HAP-1 (cell line): ENCODE data around the gene GTPBP2.
A peak's percentile ranks its signal among the peaks of the same experiment; 100 is the strongest.
"Not testable (repeated sequence)": the region's sequence is repeated elsewhere in the genome, so short reads cannot be mapped to it uniquely, and the experiment has no call there.

ENCODE experiments used
- DNase-seq, 2 experiments: peaks; one replicate each; pipeline ENCODE4 v3.0.0-alpha.2; 2016 to 2020; ENCODE audit warnings: low spot score in 2 of 2
- H3K27me3 ChIP-seq: fragments of 250-450 bp; sonication (Bioruptor Pico); 2 replicates; pipeline ENCODE4 v1.5.1; 2020; ENCODE audit warnings: low read depth, mild to moderate bottlenecking, moderate library complexity
- H3K36me3 ChIP-seq: fragments of 250-450 bp; sonication (Bioruptor Pico); replicated peaks from 2 replicates; pipeline ENCODE4 v1.5.1; 2020; ENCODE audit warnings: mild to moderate bottlenecking
- H3K4me1 ChIP-seq: fragments of 250-450 bp; sonication (Bioruptor Pico); 2 replicates; pipeline ENCODE4 v1.5.1; 2020; ENCODE audit warnings: mild to moderate bottlenecking
- H3K4me3 ChIP-seq: fragments of 250-450 bp; sonication (Bioruptor Pico); 2 replicates; pipeline ENCODE4 v1.5.1; 2020; ENCODE audit warnings: mild to moderate bottlenecking, moderate library complexity
- H3K9me3 ChIP-seq: fragments of 250-450 bp; sonication (Bioruptor Pico); 2 replicates; pipeline ENCODE4 v1.5.1; 2020; ENCODE audit warnings: mild to moderate bottlenecking, moderate library complexity
- in situ Hi-C: fragments of 300-500 bp; cut with MboI; formaldehyde crosslinking; loops from 3 replicates; pipeline ENCODE4 v1.14.3; 2020; ENCODE audit warnings: low sequenced_read_pairs, inconsistent platforms, mixed read lengths

Gene GTPBP2

GRCh38 chr6:43669050-43669921 lies 40.2 kb upstream of the GTPBP2 start:
- Histone ChIP-seq H3K4me3 (no peak overlapping the region), H3K27me3 (no peaks in the 10 kb centered on the region), H3K4me1 (no peaks in the 10 kb centered on the region), H3K36me3 (peaks cover 25% of the 10 kb centered on the region), H3K9me3 (no peaks in the 10 kb centered on the region)
- in situ Hi-C loops: loop anchor here (25.0 kb wide), 1 partner anchor 418 kb away; no protein-coding TSS in a partner anchor
- no peak for DNase-seq

- Histone ChIP-seq H3K9me3 (no peaks in the 10 kb centered on the region), H3K4me3 (no peak overlapping the region), H3K27me3 (no peaks in the 10 kb centered on the region), H3K36me3 (peaks cover 17% of the 10 kb centered on the region), H3K4me1 (no peaks in the 10 kb centered on the region)
- in situ Hi-C loops: loop anchor here (25.0 kb wide), 1 partner anchor 419 kb away; no protein-coding TSS in a partner anchor
- peak; percentile 39 to 70 for DNase-seq
Observed at GRCh38 chr6:43668151-43669028, 39.3 kb upstream of the GTPBP2 start.

DNA sequence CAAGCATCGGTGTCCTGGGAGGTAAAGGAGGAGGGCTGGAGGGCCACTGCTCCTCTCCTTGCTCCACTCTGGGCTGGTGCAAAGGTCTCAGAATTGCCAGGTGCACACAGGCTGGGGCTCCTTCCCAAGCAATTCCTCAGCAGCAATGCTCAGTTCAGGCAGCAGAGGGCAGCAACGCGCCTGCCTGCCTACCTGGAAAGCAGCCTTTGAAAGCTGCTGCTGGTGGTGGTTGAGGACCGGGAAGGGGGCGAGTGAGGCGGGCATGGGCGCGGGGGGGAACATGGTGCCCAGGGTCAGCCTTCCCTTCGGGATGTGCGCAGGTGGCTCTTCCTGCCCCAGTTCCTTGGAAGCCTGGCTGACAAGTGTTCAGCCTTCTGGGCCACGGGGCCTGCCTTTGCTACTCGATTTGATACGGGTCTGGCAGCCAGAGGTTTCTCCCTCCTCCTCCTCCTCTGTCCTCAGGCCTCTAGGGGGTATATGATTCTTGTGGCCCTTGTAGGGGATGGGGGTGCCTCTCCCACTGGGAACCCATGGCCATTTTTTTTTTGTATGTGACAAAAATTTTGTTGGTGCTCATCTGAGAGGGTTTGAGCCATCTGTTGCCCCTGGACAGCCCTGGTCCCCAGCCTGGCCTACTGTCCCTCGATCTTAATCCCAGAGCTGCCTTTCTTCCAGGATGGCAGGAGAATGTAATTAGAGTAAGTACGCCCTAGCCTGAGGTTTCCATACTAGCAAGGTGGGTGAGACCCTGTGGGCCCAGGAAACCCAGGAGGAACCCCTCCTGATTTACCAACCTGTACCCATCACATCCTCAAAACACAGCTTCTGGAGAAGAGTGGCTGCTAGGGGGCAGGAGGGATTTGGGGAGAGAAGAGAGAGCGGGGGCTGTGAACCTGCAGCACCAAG lies 38.4 kb upstream of the GTPBP2 start:
- Histone ChIP-seq H3K36me3 (peaks cover 12% of the 10 kb centered on the region), H3K9me3 (no peaks in the 10 kb centered on the region), H3K4me3 (no peak overlapping the region), H3K4me1 (no peaks in the 10 kb centered on the region), H3K27me3 (no peaks in the 10 kb centered on the region)
- in situ Hi-C loops: loop anchor here (25.0 kb wide), 1 partner anchor 420 kb away; no protein-coding TSS in a partner anchor
- peak; percentile 58 to 89 for DNase-seq

DNA sequence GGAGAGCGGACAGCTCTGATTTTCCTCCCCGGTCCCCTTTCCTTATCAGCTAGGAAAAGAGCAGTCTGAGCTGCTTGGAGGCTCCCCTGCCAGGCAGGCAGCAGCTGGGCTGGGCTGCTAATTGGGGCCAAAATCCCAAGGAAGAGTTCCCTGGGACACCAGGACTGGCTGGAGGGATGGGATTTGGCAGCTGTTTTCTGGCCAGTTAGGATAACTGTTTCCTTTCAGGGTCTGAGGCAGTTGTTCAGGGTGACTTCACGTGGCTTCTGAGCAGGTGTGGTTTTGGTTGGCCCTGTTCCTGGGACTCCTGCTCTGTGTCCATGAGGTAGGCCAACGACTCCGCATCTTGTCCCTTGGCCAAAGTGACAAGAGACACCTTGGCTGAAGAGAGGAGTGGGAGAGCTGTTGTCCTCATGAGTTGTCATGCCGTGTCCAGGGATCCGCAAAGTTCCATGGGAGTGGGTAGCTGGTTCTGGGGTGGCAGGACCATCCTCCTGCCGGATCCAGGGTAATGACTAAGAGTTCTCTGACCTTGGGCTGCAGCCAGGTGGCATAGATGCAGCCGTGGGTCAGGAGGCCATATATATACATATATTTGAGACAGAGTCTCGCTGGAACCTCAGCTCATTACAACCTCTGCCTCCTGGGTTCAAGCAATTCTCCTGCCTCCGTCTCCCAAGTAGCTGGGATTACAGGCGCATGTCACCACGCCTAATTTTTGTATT lies 37.3 kb upstream of the GTPBP2 start:
- Histone ChIP-seq H3K9me3 (no peaks in the 10 kb centered on the region), H3K4me1 (no peaks in the 10 kb centered on the region), H3K27me3 (no peaks in the 10 kb centered on the region), H3K36me3 (peaks cover 4% of the 10 kb centered on the region; the same call in 1 of the 2 replicates), H3K4me3 (no peak overlapping the region)
- in situ Hi-C loops: loop anchor here (25.0 kb wide), 1 partner anchor 421 kb away; no protein-coding TSS in a partner anchor
- DNase-seq: no peak

DNA sequence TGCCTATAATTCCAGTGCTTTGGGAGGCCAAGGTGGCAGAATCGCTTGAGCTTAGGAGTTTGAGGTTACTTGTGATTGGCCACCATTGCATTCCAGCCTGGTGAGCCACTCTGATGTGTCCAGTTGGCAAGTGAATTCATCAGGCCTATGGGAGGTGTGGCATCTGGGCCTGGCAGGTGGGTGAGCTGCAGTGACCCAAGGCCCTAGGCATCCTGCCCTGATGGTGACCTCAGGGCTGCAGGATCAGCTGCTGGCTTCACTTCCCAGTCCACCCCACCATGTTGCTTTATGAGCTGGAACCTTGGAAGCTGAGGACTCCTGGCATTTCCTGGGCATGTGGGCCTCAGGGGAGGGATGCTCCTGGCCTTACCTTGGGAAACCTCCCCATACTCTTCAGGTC lies 36.3 kb upstream of the GTPBP2 start:
- DNase-seq: no peak
- Histone ChIP-seq H3K9me3 (no peaks in the 10 kb centered on the region), H3K36me3 (no peaks in the 10 kb centered on the region), H3K4me1 (no peaks in the 10 kb centered on the region), H3K27me3 (no peaks in the 10 kb centered on the region), H3K4me3 (no peak overlapping the region)
- in situ Hi-C loops: loop anchor here (25.0 kb wide), 1 partner anchor 422 kb away; no protein-coding TSS in a partner anchor

- H3K9me3 ChIP-seq, H3K4me3 ChIP-seq, DNase-seq, H3K27me3 ChIP-seq, H3K4me1 ChIP-seq, H3K36me3 ChIP-seq: not testable (repeated sequence)
- in situ Hi-C loops: loop anchor here (25.0 kb wide), 1 partner anchor 424 kb away; no protein-coding TSS in a partner anchor
Observed at GRCh38 chr6:43662948-43663347, 33.9 kb upstream of the GTPBP2 start.

DNA sequence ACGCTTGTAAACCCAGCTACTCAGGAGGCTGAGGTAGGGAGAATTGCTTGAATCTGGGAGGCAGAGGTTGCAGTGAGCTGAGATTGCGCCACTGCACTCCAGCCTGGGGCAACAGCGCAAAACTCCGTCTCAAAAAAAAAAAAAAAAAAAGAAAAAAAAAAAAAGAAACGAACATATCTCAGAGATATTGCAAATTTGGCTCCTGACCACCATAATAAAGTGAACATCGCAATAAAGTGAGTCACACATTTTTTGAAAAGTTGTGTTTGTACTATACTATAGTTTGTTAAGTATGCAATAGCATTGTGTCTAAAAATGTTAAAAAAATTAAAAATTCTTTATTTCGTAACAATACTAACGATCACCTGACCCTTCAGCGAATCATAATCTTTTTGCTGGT lies 29.1 kb upstream of the GTPBP2 start:
- DNase-seq: no peak
- in situ Hi-C loops: loop anchor here (25.0 kb wide), 1 partner anchor 429 kb away; no protein-coding TSS in a partner anchor
- no peak overlapping the region for H3K4me3 ChIP-seq
- no peaks in the 10 kb centered on the region; the same call in 1 of the 2 replicates for H3K9me3 ChIP-seq
- no peaks in the 10 kb centered on the region; the same call in 1 of the 2 replicates for H3K36me3 ChIP-seq
- H3K4me1 ChIP-seq: no peaks in the 10 kb centered on the region
- H3K27me3 ChIP-seq: no peaks in the 10 kb centered on the region

DNA sequence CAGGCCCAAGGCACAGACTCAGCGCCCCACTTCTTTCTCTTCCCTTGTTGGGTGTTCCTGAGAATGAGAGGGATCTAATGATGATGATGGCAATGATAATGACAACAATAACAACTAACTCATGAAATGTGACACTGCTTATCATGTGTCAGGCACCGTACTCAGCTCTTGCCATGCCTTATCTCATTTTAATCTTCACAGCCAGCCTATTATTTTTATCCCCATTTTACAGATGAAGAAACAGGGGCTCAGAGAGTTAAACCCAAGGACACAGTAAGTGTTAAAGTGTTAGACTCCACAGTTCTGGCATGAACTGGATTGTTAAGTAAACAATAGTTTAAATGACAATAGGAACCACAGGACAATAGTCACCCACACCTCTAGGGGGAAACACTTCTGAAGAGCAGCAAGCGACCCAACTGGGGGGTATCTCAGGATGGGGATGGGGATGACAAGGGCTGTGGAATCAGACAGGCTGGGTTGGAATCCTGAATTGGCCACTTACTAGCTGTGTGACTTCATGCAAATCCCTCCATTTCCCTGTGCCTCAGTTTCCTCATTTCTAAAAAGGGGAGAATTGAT lies 28.2 kb upstream of the GTPBP2 start:
- in situ Hi-C loops: loop anchor here (25.0 kb wide), 1 partner anchor 430 kb away; no protein-coding TSS in a partner anchor
- Histone ChIP-seq H3K36me3 (no peaks in the 10 kb centered on the region; the same call in 1 of the 2 replicates), H3K27me3 (no peaks in the 10 kb centered on the region), H3K4me1 (no peaks in the 10 kb centered on the region), H3K4me3 (no peak overlapping the region), H3K9me3 (no peaks in the 10 kb centered on the region; the same call in 1 of the 2 replicates)
- no peak for DNase-seq

DNA sequence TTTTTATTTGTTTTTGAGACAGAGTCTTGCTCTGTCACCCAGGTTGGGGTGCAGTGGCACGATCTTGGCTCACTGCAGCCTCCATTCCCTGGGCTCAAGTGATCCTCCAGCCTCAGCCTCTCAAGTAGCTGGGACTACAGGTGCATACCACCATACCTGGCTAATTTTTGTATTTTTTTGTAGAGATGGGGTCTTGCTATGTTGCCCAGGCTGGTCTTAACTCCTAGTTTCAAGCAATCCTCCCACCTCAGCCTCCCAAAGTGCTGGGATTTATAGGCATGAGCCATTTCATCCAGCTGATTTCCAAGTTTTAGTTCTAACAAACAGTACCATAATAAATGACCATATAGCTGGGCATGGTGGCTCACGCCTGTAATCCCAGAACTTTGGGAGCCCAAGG lies 23.8 kb upstream of the GTPBP2 start:
- not testable (repeated sequence) for H3K4me3 ChIP-seq, H3K27me3 ChIP-seq, DNase-seq, H3K36me3 ChIP-seq, H3K4me1 ChIP-seq, H3K9me3 ChIP-seq
- in situ Hi-C loops: loop anchor here (25.0 kb wide), 1 partner anchor 434 kb away; no protein-coding TSS in a partner anchor

DNA sequence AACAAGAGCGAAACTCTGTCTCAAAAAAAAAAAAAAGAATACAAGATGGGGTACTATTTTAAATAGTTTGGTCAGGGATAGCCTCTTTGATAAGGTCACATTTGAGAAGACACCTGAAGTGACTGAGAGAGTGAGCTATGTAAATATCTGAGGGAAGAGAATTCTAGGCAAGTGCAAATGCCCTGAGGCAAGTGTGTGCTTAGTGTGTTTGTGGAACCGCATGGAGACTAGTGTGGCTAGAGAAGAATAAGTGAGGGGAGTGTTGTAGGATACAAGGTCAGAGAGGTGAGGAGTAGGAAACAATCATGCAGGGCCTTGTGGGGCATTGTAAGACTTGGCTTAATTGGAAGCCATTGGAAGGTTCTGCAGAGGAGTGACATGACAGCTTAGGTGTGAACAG lies 19.2 kb upstream of the GTPBP2 start:
- Histone ChIP-seq H3K27me3 (no peaks in the 10 kb centered on the region), H3K36me3 (no peaks in the 10 kb centered on the region; the same call in 1 of the 2 replicates), H3K4me1 (no peaks in the 10 kb centered on the region), H3K9me3 (no peaks in the 10 kb centered on the region), H3K4me3 (no peak overlapping the region)
- in situ Hi-C loops: no loop called here
- no peak for DNase-seq

DNA sequence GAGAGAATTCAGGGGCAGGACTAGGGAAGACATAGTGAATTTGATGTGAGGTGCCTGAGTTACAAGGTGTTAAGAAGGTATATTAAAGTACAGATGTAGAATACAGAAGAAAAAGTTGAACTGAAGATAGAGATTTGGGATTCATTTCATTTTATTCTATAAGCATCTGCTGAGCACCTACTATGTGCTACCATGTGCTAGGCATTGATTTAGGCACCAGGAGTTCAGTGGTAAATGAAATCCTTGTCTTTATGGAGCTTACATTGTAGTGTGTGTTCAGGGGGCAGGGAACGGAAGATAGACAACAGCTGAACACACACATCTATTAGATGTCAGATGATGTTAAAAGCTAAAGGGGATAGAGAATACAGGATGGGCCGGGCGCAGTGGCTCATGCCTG lies 18.5 kb upstream of the GTPBP2 start:
- no peak overlapping the region for H3K4me3 ChIP-seq
- no peak for DNase-seq
- no peaks in the 10 kb centered on the region for H3K27me3 ChIP-seq
- in situ Hi-C loops: no loop called here
- H3K36me3 ChIP-seq: no peaks in the 10 kb centered on the region; the same call in 1 of the 2 replicates
- H3K4me1 ChIP-seq: no peaks in the 10 kb centered on the region
- no peaks in the 10 kb centered on the region for H3K9me3 ChIP-seq

GRCh38 chr6:43645613-43645964 lies 16.5 kb upstream of the GTPBP2 start:
- H3K4me3 ChIP-seq: no peak overlapping the region
- peaks cover 13% of the 10 kb centered on the region for H3K36me3 ChIP-seq
- H3K4me1 ChIP-seq: no peaks in the 10 kb centered on the region
- no peaks in the 10 kb centered on the region for H3K9me3 ChIP-seq
- H3K27me3 ChIP-seq: no peaks in the 10 kb centered on the region
- no peak for DNase-seq
- in situ Hi-C loops: no loop called here
